Measurements from ENCODE around the gene ZEB2.
A peak's percentile ranks its signal among the peaks of the same experiment; 100 is the strongest.

ZEB2 gene

DNA sequence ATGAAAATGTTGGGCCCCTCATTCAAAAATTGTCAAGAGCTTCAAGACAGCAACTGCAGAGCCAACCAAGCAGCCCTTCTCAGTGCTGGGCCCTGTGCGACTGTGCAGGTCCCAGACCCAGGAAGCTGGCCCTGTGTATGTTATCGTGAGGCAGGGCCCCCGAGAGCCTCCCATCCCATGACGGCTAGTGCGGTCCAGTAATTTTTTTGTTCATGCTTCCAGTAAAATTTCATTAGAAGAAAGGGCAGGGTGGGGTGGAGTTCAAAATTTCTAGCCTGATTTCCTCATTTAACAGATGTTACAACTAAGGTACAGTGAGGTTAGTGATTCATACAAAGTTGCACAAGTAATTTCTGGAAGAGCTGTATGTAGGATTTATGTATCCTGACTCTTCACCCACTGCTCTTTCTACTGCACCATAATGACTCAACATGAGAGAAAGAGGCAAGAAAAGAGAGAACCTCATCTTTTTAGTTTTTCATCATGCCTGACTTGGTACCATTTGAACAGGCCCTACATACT lies 105.5 kb downstream of the ZEB2 start:
- DNase-seq = no peak

DNA sequence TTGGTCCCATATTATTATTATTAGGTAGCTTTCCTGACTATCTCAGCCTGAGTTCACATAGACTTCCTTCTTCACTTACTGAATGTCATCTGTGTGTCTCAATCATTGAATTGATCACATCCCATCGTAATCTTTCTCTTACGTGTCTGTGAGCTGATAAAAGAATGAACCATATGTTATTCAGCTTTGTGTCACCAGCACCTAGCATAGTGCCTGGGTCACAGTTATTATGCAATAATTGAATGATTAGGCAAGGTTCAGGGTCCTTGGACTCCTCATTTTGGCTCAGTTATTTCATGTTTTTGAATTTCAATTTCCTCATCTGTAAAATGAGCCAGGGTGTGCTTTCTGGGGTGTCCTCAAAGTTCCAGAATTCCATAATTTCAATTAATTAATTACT lies 107.2 kb downstream of the ZEB2 start:
- no peak for DNase-seq

GRCh38 chr2:144411473-144411872 lies 108.4 kb downstream of the ZEB2 start:
- DNase-seq = no peak

GRCh38 chr2:144409241-144409640 lies 110.7 kb downstream of the ZEB2 start:
- no peak for DNase-seq

DNA sequence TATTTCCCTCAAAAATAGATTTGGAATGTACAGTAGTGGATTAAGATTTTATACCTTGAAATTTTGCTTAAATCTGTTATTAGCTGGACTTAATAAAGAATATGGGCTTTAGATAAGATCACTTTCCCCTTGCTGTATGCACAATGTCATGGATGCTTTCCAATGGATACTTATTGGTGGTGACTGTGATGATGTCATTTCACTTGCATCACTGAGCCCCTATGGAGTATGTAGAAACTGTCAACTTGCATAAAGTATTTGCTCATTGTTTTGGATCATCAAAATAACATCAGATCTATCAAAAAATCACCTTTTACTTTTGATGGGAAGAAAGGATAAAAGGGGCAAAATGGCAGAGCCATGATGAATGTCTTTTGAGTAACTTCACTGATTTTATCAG lies 112.7 kb downstream of the ZEB2 start:
- DNase-seq = no peak

- DNase-seq = no peak
These were observed 113.7 kb downstream of the ZEB2 start for GRCh38 chr2:144405982-144406788.

- DNase-seq = no peak
These were observed 114.6 kb downstream of the ZEB2 start for GRCh38 chr2:144405321-144405720.

GRCh38 chr2:144404586-144405314 lies 115.2 kb downstream of the ZEB2 start:
- DNase-seq = no peak

- DNase-seq = no peak
These were observed 116.0 kb downstream of the ZEB2 start for GRCh38 chr2:144403933-144404332.

DNA sequence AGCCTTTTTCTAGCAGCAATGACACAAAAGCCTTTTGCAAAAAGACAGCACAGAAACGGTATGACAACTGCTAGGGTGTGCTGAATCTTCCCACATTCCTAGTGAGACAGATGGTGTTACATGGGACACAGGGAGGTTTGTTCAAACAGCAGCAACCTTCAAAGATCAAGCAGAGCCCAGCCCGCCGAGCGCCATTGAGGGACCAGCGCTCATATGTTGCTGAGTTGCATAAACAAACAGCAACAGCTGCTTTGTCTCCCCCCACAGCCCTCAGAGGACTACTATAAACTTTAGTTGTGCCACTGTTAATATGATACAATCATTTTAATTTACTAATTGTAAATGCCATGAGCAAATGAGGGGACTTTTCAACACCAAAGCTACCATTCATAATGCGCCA lies 117.7 kb downstream of the ZEB2 start:
- no peak for DNase-seq

GRCh38 chr2:144401036-144401435 lies 118.9 kb downstream of the ZEB2 start:
- no peak for DNase-seq

DNA sequence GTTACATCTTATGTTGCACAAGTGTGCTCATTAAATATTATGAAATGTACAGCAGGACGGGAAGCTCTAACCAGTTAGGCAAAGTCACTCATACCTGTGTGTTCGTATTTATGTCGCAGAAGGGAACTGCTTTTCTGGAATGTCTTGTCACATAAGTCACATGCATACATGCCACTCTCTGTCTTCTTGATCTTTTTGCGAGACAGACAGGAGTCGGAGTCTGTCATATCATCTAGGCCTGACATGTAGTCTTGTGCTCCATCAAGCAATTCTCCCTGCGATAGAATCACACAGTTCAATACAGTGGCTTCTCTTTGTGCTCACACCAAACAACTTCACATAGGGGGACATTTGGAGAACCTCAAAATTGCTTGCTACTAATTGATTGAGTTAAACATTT lies 123.6 kb downstream of the ZEB2 start:
- DNase-seq = no peak

- DNase-seq = no peak
These were observed 129.4 kb downstream of the ZEB2 start for GRCh38 chr2:144390424-144391020.

DNA sequence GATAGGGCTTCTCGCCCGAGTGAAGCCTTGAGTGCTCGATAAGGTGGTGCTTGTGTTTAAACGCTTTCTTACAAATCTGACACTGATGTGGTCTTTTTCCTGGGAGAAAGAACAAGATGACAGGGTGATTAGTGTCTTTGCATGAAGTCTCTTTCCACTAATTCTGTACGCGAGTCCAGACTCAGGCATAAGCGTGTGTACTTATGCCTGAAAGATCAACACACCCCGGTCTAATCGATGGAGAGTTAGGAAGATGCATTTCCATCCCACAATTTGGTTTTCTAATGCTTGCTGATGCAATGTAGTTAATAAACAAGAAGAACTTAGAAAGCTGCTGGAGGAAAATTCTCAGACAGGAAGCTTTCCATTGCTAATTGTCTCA lies 130.0 kb downstream of the ZEB2 start:
- DNase-seq = no peak

- no peak for DNase-seq
These were observed 130.6 kb downstream of the ZEB2 start for GRCh38 chr2:144389151-144389929.

GRCh38 chr2:144385381-144385780 lies 134.5 kb downstream of the ZEB2 start:
- DNase-seq = no peak

GRCh38 chr2:144383571-144384100 lies 136.3 kb downstream of the ZEB2 start:
- DNase-seq = no peak

DNA sequence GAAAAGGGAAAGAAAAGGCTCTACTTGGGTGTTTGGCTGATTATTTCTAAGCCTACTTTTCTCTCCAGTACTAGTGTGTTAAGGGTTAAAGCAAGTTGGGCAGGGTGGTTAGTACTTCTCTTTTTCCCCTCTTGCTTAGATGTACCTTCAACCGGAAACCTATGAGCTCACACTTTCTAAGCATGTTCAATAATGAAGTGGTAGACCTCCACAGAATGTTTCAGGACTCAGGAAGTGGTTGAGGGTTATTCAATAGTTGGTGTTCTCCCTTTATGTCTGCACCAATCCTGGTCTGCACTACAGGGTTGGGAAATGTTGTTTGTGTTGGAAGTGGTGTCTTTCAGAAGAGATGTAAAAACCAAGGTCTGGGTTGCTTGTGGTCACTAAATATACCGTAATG lies 137.1 kb downstream of the ZEB2 start:
- DNase-seq = peak; percentile 24

GRCh38 chr2:144381716-144382115 lies 138.2 kb downstream of the ZEB2 start:
- DNase-seq = no peak

DNA sequence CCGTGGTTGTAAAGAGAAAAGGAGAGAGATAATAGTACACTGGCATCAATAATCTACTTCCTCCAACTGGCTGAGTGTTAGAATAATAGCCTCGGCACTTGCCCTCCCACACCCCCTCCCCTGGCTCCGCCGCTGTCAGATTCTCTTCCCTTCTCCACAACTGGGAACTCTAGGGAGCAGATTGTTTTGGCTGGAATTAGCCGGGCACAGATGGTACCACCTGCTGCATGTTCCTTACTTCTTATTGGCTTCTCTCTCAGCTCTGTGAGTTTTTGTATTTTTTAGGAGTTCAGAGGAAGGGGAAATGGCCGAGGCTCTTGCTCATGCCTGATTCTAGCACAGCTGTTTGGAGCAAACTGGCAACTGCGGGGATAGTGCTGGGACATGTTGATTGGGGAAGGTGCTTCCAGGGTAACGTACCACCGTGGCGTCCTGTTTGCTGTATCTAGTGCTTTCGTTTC lies 140.0 kb downstream of the ZEB2 start:
- DNase-seq = no peak

DNA sequence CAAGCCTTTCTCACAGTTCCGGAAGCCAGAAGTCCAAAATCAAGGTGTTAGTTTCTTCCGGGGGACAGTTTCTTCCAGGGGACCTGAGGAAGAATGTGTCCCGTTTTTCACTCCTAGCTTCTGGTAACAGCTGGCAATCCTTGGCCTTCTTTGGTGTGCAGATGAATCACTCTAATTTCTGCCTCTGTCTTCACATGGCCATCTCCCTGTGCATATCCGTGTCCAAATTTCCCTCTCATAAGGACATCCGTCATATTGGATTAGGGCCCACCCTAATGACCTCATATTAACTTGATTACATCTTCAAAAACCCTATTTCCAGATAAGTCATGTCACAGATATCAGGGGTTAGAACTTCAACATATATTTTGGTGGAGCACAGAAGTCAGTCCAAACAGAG lies 141.4 kb downstream of the ZEB2 start:
- DNase-seq = no peak

- no peak for DNase-seq
These were observed 142.0 kb downstream of the ZEB2 start for GRCh38 chr2:144377914-144378313.

GRCh38 chr2:144376926-144377325 lies 143.0 kb downstream of the ZEB2 start:
- DNase-seq = no peak
